ENCODE data around the gene SYCP2.

Gene SYCP2

DNA sequence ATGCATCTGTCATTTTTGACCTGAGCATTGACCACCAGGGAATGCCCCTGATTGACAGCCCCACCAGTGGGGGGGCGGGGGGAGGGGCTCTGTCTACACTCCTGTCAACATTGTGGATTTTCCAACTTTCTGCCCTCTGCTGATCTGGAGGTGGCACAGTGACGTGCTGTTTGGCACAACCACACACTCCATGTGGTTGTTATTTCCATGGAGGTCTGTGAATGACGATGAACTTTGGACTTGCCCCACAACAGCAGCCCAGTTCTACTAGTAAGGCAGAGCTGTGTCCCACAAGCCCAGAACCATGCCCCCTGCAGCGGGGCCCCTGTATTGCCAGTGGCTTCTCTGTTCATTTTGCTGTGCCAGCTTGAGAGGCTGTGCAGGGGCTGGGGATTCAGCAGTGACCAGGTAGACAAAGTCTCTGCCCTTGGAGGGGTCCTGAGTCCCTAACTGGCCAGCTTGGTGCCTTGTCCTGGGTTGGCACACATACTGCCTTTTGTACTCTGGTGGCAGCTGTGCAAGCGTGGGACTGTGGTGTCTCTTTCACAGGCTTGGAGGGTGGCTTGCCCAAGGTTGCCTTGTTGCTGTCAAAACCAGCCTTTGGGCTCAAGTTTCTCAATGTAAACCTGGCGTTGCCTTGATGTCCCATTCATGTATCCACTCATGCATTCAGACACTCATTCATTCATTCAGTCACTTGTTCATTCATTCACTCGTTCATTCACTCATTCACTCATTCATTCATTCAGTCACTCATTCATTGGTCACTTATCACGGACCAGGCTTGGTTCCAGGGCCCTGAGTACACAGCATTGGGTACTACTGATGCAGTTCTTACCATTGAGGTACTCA, 108.5 kb downstream of the SYCP2 start:
- no peak for DNase-seq (ENCODE audit: low read depth, low spot score)
- peaks cover 3% of the 10 kb centered on the region for H3K27me3 ChIP-seq (ENCODE audit: insufficient read depth, insufficient read length)
- no peaks in the 10 kb centered on the region for H3K36me3 ChIP-seq (ENCODE audit: insufficient read depth, insufficient read length, low read length)
- H3K4me1 ChIP-seq (ENCODE audit: insufficient read depth, insufficient read length) = peaks cover 9% of the 10 kb centered on the region
- no peak for TF ChIP-seq YY1 (IDR thresholded peaks at IDR 0.05; ENCODE audit: insufficient read depth, insufficient read length)
- no peak for TF ChIP-seq SUZ12 (IDR thresholded peaks at IDR 0.05; ENCODE audit: extremely low read depth, insufficient read depth, insufficient read length)
- TF ChIP-seq ZNF274 (IDR thresholded peaks at IDR 0.05; ENCODE audit: low read depth, low read length) = no peak
- no peak overlapping the region for H3K9ac ChIP-seq (ENCODE audit: insufficient read length, low read depth)
- no peak overlapping the region for H3K4me3 ChIP-seq (ENCODE audit: insufficient read length, low read depth)
- no peaks in the 10 kb centered on the region for H3K9me3 ChIP-seq (ENCODE audit: insufficient read depth, low read length)

DNA sequence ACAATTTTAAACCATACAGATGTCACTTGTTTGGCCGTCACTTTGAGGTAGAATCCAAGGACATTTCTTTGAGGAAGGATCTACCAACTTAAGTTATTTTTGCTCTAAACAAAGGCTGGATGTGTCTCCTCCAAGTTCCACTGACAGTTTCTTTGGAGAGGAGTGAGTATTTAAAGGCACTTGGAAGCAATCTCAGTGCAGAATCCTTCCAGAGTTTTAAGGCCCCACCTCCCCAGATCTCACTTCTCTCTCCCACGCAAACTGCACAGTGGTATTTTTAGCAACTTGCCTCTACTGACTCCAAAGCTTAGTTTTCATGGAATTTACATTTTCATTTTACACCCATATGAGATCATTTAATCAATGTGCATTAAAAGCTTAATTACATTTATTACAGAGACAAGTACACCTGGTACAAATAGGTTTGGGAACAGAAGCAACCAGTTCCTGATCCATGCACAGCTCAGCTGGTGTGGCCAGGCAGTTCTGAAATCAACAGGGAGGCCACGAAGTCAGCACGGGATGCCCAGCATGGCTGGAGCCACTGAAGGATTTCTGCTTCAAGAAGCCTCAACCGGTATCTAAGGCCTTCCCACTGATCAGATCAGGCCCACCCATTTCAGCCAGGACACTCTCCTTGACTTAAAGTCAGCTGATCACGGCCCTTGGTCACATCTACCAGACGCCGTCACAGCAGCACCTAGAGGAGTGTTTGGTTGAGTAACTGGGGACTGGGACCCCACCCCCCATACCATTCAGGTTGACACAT, 109.8 kb downstream of the SYCP2 start:
- H3K4me1 ChIP-seq (ENCODE audit: insufficient read depth, insufficient read length) = peaks cover 9% of the 10 kb centered on the region
- no peaks in the 10 kb centered on the region for H3K9me3 ChIP-seq (ENCODE audit: insufficient read depth, low read length)
- no peak for TF ChIP-seq SUZ12 (IDR thresholded peaks at IDR 0.05; ENCODE audit: extremely low read depth, insufficient read depth, insufficient read length)
- TF ChIP-seq YY1 (IDR thresholded peaks at IDR 0.05; ENCODE audit: insufficient read depth, insufficient read length) = no peak
- TF ChIP-seq ZNF274 (IDR thresholded peaks at IDR 0.05; ENCODE audit: low read depth, low read length) = no peak
- no peak overlapping the region for H3K9ac ChIP-seq (ENCODE audit: insufficient read length, low read depth)
- no peaks in the 10 kb centered on the region for H3K36me3 ChIP-seq (ENCODE audit: insufficient read depth, insufficient read length, low read length)
- H3K27me3 ChIP-seq (ENCODE audit: insufficient read depth, insufficient read length) = no peaks in the 10 kb centered on the region
- DNase-seq (ENCODE audit: low read depth, low spot score) = no peak
- H3K4me3 ChIP-seq (ENCODE audit: insufficient read length, low read depth) = no peak overlapping the region

DNA sequence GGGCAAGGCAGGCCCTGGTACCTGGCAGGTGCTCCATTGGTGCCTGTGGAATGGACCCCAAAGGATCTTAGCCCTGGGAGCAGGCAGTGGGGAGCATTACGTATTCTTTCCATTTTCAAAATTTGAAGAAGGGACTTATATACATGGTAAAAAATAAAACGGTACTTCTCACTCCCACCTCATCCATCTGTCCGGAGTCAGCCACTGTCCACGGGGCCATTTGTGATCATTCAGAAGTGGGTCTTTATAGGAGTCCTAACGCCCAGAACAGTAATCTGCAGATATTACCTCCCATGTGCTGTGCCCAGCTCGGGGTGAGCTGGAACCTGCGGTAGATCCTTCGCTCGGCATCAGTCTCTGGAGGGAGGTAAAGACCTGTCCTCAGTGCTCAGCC, 110.4 kb downstream of the SYCP2 start:
- Histone ChIP-seq H3K27me3 (ENCODE audit: insufficient read depth, insufficient read length) (peaks cover 2% of the 10 kb centered on the region), H3K4me1 (ENCODE audit: insufficient read depth, insufficient read length) (peaks cover 7% of the 10 kb centered on the region), H3K9me3 (ENCODE audit: insufficient read depth, low read length) (no peaks in the 10 kb centered on the region), H3K9ac (ENCODE audit: insufficient read length, low read depth) (no peak overlapping the region), H3K4me3 (ENCODE audit: insufficient read length, low read depth) (no peak overlapping the region), H3K36me3 (ENCODE audit: insufficient read depth, insufficient read length, low read length) (no peaks in the 10 kb centered on the region)
- TF ChIP-seq SUZ12 (IDR thresholded peaks at IDR 0.05; ENCODE audit: extremely low read depth, insufficient read depth, insufficient read length) = no peak
- no peak for TF ChIP-seq YY1 (IDR thresholded peaks at IDR 0.05; ENCODE audit: insufficient read depth, insufficient read length)
- no peak for TF ChIP-seq ZNF274 (IDR thresholded peaks at IDR 0.05; ENCODE audit: low read depth, low read length)
- DNase-seq (ENCODE audit: low read depth, low spot score) = no peak

DNA sequence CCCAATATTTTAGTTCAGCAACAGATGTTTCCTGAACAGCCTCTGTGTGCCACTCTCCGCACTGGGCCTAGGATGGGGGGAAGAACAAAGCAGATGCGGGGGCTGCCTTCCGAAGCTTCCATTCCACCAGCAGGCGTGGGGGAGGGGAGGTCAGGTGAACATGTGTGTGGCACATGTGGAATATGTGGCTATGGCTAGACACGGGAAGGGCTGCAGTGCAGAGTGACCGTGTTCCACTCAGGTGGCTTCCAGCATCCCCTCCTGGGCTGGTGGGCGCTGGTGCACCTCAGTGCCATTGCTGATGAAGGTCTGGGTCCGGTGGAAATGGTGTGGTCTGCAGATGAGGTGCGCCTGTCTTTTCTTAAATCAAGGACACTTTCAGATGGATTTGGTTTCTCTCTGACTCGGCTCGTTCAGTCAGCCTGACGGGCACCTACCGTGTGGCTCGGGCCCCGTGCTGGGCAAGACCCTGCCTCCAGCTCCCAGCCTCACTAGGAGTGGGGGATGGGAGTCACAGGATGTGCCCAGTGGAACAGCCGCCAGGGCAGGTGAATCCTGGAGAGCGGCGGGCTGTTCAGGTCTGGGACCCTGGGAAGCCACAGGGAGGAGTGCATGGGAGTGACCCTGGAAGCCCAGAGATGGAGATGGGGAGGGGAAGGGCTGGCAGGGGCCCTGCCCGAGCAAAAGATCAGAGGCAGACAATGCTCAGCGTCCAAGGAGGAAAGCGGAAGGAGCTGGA, 111.0 kb downstream of the SYCP2 start:
- Histone ChIP-seq H3K36me3 (ENCODE audit: insufficient read depth, insufficient read length, low read length) (no peaks in the 10 kb centered on the region), H3K27me3 (ENCODE audit: insufficient read depth, insufficient read length) (peaks cover 2% of the 10 kb centered on the region), H3K4me3 (ENCODE audit: insufficient read length, low read depth) (no peak overlapping the region), H3K9me3 (ENCODE audit: insufficient read depth, low read length) (no peaks in the 10 kb centered on the region), H3K4me1 (ENCODE audit: insufficient read depth, insufficient read length) (peaks cover 5% of the 10 kb centered on the region), H3K9ac (ENCODE audit: insufficient read length, low read depth) (no peak overlapping the region)
- TF ChIP-seq SUZ12 (IDR thresholded peaks at IDR 0.05; ENCODE audit: extremely low read depth, insufficient read depth, insufficient read length) (no peak), YY1 (IDR thresholded peaks at IDR 0.05; ENCODE audit: insufficient read depth, insufficient read length) (no peak), ZNF274 (IDR thresholded peaks at IDR 0.05; ENCODE audit: low read depth, low read length) (no peak)
- DNase-seq (ENCODE audit: low read depth, low spot score) = no peak

DNA sequence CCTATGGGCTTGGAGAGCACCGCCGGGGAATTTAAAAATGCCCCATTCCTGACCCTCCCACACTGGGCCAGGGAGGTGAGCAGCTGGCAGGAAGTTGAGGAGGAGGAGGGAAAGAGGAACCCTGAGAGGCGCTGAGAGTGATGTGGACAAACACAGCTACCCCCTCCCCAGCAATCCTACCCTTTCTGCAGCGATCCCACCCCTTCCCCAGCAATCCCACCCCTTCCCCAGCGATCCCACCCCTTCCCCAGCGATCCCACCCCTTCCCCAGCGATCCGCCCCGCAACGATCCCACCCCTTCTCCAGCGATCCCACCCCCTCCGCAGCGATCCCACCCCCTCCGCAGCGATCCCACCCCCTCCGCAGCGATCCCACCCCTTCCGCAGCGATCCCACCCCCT, 111.6 kb downstream of the SYCP2 start:
- Histone ChIP-seq H3K36me3 (ENCODE audit: insufficient read depth, insufficient read length, low read length) (no peaks in the 10 kb centered on the region), H3K27me3 (ENCODE audit: insufficient read depth, insufficient read length) (peaks cover 4% of the 10 kb centered on the region), H3K4me1 (ENCODE audit: insufficient read depth, insufficient read length) (peaks cover 5% of the 10 kb centered on the region), H3K9ac (ENCODE audit: insufficient read length, low read depth) (no peak overlapping the region), H3K4me3 (ENCODE audit: insufficient read length, low read depth) (no peak overlapping the region), H3K9me3 (ENCODE audit: insufficient read depth, low read length) (no peaks in the 10 kb centered on the region)
- DNase-seq (ENCODE audit: low read depth, low spot score) = no peak
- TF ChIP-seq ZNF274 (IDR thresholded peaks at IDR 0.05; ENCODE audit: low read depth, low read length) (no peak), YY1 (IDR thresholded peaks at IDR 0.05; ENCODE audit: insufficient read depth, insufficient read length) (no peak), SUZ12 (IDR thresholded peaks at IDR 0.05; ENCODE audit: extremely low read depth, insufficient read depth, insufficient read length) (no peak)

DNA sequence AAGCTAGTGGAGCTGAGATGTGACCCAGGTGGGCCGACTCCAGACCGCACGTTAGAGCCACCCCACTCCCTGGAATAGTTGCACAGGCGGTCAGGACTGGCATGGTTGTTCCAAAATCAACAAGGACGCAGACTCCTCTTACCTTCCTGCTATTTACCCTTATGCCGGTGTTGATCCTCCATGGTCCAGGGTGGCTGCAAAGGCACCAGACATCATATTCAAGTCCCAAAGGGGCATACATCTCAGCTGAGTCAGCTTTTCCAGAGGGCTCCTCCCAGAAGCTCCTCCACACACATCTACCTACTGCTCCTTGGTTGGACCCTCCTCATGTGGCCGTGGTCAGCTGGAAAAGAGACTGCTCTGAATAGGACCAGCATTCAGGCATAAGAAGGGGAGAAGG, 112.2 kb downstream of the SYCP2 start:
- H3K4me1 ChIP-seq (ENCODE audit: insufficient read depth, insufficient read length) = peaks cover 5% of the 10 kb centered on the region
- no peak overlapping the region for H3K9ac ChIP-seq (ENCODE audit: insufficient read length, low read depth)
- DNase-seq (ENCODE audit: low read depth, low spot score) = no peak
- TF ChIP-seq YY1 (IDR thresholded peaks at IDR 0.05; ENCODE audit: insufficient read depth, insufficient read length) (no peak), ZNF274 (IDR thresholded peaks at IDR 0.05; ENCODE audit: low read depth, low read length) (no peak), SUZ12 (IDR thresholded peaks at IDR 0.05; ENCODE audit: extremely low read depth, insufficient read depth, insufficient read length) (no peak)
- H3K9me3 ChIP-seq (ENCODE audit: insufficient read depth, low read length) = no peaks in the 10 kb centered on the region
- H3K36me3 ChIP-seq (ENCODE audit: insufficient read depth, insufficient read length, low read length) = no peaks in the 10 kb centered on the region
- no peak overlapping the region for H3K4me3 ChIP-seq (ENCODE audit: insufficient read length, low read depth)
- peaks cover 4% of the 10 kb centered on the region for H3K27me3 ChIP-seq (ENCODE audit: insufficient read depth, insufficient read length)
